H1 (cell line): ENCODE results near the gene PMF1. TPM values are rescaled to one million over a fixed set of nuclear protein-coding genes. Genes with fewer than 3 reads are reported as not detected.

Source experiments
- CTCF ChIA-PET: fragments of 300-600 bp; sonication (Branson Sonifier 250); formaldehyde crosslinking; loops from one replicate; lab custom pipeline; 2021; ENCODE audit not compliant: partially characterized antibody; lab: Charles Lee
- POLR2A ChIA-PET: fragments of 300-600 bp; sonication (Branson Sonifier 250); formaldehyde crosslinking; loops from one replicate; lab custom pipeline; 2021; ENCODE audit warnings: inconsistent platforms; ENCODE audit not compliant: partially characterized antibody; lab: Charles Lee
- DNase-seq, 2 experiments: peaks; one replicate each; pipeline versions ENCODE4 v3.0.0 to v3.0.0-alpha.2; 2010 to 2022; ENCODE audit warnings: low spot score in 2 of 2, low read depth in 1 of 2, mixed read lengths in 1 of 2
- FAIRE-seq: peaks from 2 replicates; lab custom pipeline; 2011; peaks lifted over from hg19 to GRCh38; lab: Jason Lieb, UNC
- H2AFZ ChIP-seq: 2 replicates; pipeline ENCODE4 v1.8.1; 2012; ENCODE audit warnings: low read length, inconsistent platforms
- H2AK5ac ChIP-seq: 2 replicates; pipeline ENCODE4 v1.6.1; 2013; ENCODE audit warnings: low read depth, low read length
- H2BK120ac ChIP-seq: replicated peaks from 2 replicates; pipeline ENCODE3; 2013; ENCODE audit warnings: low read depth, low read length, inconsistent platforms
- H2BK12ac ChIP-seq: 2 replicates; pipeline ENCODE4 v1.6.1; 2013; ENCODE audit warnings: low read depth, low read length
- H2BK15ac ChIP-seq: 2 replicates; pipeline ENCODE4 v1.6.1; 2013; ENCODE audit warnings: low read length
- H2BK20ac ChIP-seq: 2 replicates; pipeline ENCODE4 v1.6.1; 2013; ENCODE audit warnings: low read length
- H2BK5ac ChIP-seq: 2 replicates; pipeline ENCODE4 v1.6.1; 2013; ENCODE audit warnings: low read depth, low read length
- H3K14ac ChIP-seq: 2 replicates; pipeline ENCODE4 v1.6.1; 2013; ENCODE audit warnings: inconsistent platforms; ENCODE audit not compliant: insufficient read length
- H3K18ac ChIP-seq: 2 replicates; pipeline ENCODE4 v1.6.1; 2013; ENCODE audit warnings: low read length; ENCODE audit errors: extremely low read depth
- H3K23ac ChIP-seq: 2 replicates; pipeline ENCODE4 v1.6.1; 2013; ENCODE audit warnings: inconsistent platforms; ENCODE audit not compliant: insufficient read length
- H3K23me2 ChIP-seq: 2 replicates; pipeline ENCODE4 v1.6.1; 2013; ENCODE audit warnings: low read depth, low read length
- H3K27ac ChIP-seq: 2 replicates; pipeline ENCODE4 v1.6.1; 2011; ENCODE audit warnings: low read depth, low read length, inconsistent platforms
- H3K27me3 ChIP-seq, 4 experiments: replicated peaks in 1 of 4; 1 replicate in 1 of 4; 2 replicates in 3 of 4; pipeline versions ENCODE4 v1.6.1 to v1.8.1; 2011 to 2013; ENCODE audit warnings: low read length in 3 of 4, mild to moderate bottlenecking in 3 of 4, inconsistent platforms in 2 of 4, mixed read lengths in 2 of 4, moderate library complexity in 1 of 4; ENCODE audit not compliant: control insufficient read depth in 3 of 4, insufficient read depth in 3 of 4; ENCODE audit errors: extremely low read depth in 1 of 4
- H3K36me3 ChIP-seq, 4 experiments: 2 replicates each; pipeline versions ENCODE4 v1.6.1 to v1.8.1; 2011 to 2013; ENCODE audit warnings: mild to moderate bottlenecking in 4 of 4, low read length in 3 of 4, moderate library complexity in 2 of 4, control low read depth in 1 of 4, inconsistent platforms in 1 of 4; ENCODE audit not compliant: insufficient read depth in 4 of 4, control insufficient read depth in 2 of 4
- H3K4ac ChIP-seq: replicated peaks from 2 replicates; pipeline ENCODE3; 2013; ENCODE audit warnings: low read length, low read depth, mixed read lengths, inconsistent platforms; ENCODE audit not compliant: insufficient read length
- H3K4me1 ChIP-seq, 4 experiments: replicated peaks in 1 of 4; 1 replicate in 1 of 4; 2 replicates in 3 of 4; pipeline versions ENCODE4 v1.6.1 to v1.8.1; 2011 to 2013; ENCODE audit warnings: low read length in 3 of 4, inconsistent platforms in 2 of 4, mixed read lengths in 1 of 4; ENCODE audit not compliant: insufficient read depth in 4 of 4, control insufficient read depth in 3 of 4
- H3K4me2 ChIP-seq, 2 experiments: 2 replicates each; pipeline versions ENCODE4 v1.6.1 to v1.8.1; 2011 to 2013; ENCODE audit warnings: low read depth in 2 of 2, low read length in 2 of 2, control low read depth in 1 of 2, inconsistent platforms in 1 of 2, mild to moderate bottlenecking in 1 of 2; ENCODE audit not compliant: insufficient read depth in 1 of 2
- H3K4me3 ChIP-seq, 4 experiments: fragments of 200-600, 300-600 bp in 1 of 4; sonication (generic), shearing (Covaris generic), sonication (Bioruptor Twin) in 1 of 4; 2 replicates each; pipeline versions ENCODE4 v1.5.1 to v1.8.1; 2011 to 2016; ENCODE audit warnings: low read length in 4 of 4, low read depth in 3 of 4, control low read depth in 2 of 4, inconsistent platforms in 2 of 4, mild to moderate bottlenecking in 2 of 4, mixed read lengths in 1 of 4, moderate library complexity in 1 of 4; ENCODE audit not compliant: insufficient read depth in 2 of 4; ENCODE audit errors: extremely low read depth in 1 of 4
- H3K56ac ChIP-seq: replicated peaks from 2 replicates; pipeline ENCODE3; 2013; ENCODE audit warnings: low read depth, mild to moderate bottlenecking, mixed read lengths, low read length, inconsistent platforms; ENCODE audit not compliant: insufficient read length
- H3K79me1 ChIP-seq: 2 replicates; pipeline ENCODE4 v1.6.1; 2013; ENCODE audit warnings: low read depth, low read length, control low read depth
- H3K79me2 ChIP-seq, 2 experiments: 2 replicates each; pipeline versions ENCODE4 v1.6.1 to v1.8.1; 2012 to 2013; ENCODE audit warnings: low read length in 2 of 2, mild to moderate bottlenecking in 2 of 2, inconsistent platforms in 1 of 2; ENCODE audit not compliant: insufficient read depth in 2 of 2, control insufficient read depth in 1 of 2
- H3K9ac ChIP-seq, 4 experiments: replicated peaks in 1 of 4; 1 replicate in 1 of 4; 2 replicates in 3 of 4; pipeline versions ENCODE4 v1.6.1 to v1.8.1; 2011 to 2013; ENCODE audit warnings: low read depth in 3 of 4, low read length in 3 of 4, control low read depth in 2 of 4, mild to moderate bottlenecking in 2 of 4, moderate library complexity in 2 of 4, inconsistent platforms in 1 of 4; ENCODE audit errors: extremely low read depth in 1 of 4
- H3K9me3 ChIP-seq, 2 experiments: 2 replicates each; pipeline versions ENCODE4 v1.6.1 to v1.8.1; 2012 to 2013; ENCODE audit warnings: mild to moderate bottlenecking in 2 of 2, moderate library complexity in 2 of 2, control low read depth in 1 of 2, inconsistent platforms in 1 of 2, low read depth in 1 of 2, low read length in 1 of 2, mixed read lengths in 1 of 2; ENCODE audit not compliant: insufficient read depth in 2 of 2
- H4K20me1 ChIP-seq, 2 experiments: replicated peaks in 1 of 2; 2 replicates each; pipeline versions ENCODE3 to v1.8.1; 2011 to 2013; ENCODE audit warnings: inconsistent platforms in 2 of 2, low read length in 2 of 2, mild to moderate bottlenecking in 1 of 2; ENCODE audit not compliant: insufficient read depth in 2 of 2, control insufficient read depth in 1 of 2
- H4K5ac ChIP-seq: 2 replicates; pipeline ENCODE4 v1.6.1; 2013; ENCODE audit warnings: low read length, low read depth, mixed read lengths, inconsistent platforms; ENCODE audit not compliant: insufficient read length
- H4K8ac ChIP-seq: 2 replicates; pipeline ENCODE4 v1.8.0; 2013; ENCODE audit warnings: mild to moderate bottlenecking, moderate library complexity, low read length, inconsistent platforms; ENCODE audit not compliant: insufficient read depth; ENCODE audit errors: extremely low read depth
- H4K91ac ChIP-seq: replicated peaks from 2 replicates; pipeline ENCODE3; 2013; ENCODE audit warnings: low read length, mixed read lengths, inconsistent platforms; ENCODE audit not compliant: insufficient read length
- BACH1 ChIP-seq: IDR thresholded peaks from 2 replicates; pipeline ENCODE4 v1.6.1; 2012; ENCODE audit warnings: low read length, improper control_type of control experiment
- EGR1 ChIP-seq: IDR thresholded peaks from 2 replicates; pipeline ENCODE4 v1.6.1; 2011; ENCODE audit warnings: low read depth, low read length, borderline replicate concordance
- FOSL1 ChIP-seq: IDR thresholded peaks from 2 replicates; pipeline ENCODE4 v1.6.1; 2011; ENCODE audit warnings: mild to moderate bottlenecking, low read depth, low read length, moderate library complexity; ENCODE audit not compliant: insufficient read depth
- GABPA ChIP-seq: IDR thresholded peaks from 2 replicates; pipeline ENCODE4 v1.6.1; 2011; ENCODE audit warnings: mild to moderate bottlenecking, low read length, moderate library complexity, borderline replicate concordance; ENCODE audit not compliant: insufficient read depth
- HDAC6 ChIP-seq: IDR thresholded peaks from one replicate; pipeline ENCODE4 v1.7.1; 2012; ENCODE audit warnings: low read depth, mild to moderate bottlenecking, inconsistent platforms, low read length, moderate library complexity
- KDM4A ChIP-seq: IDR thresholded peaks from one replicate; pipeline ENCODE4 v1.7.1; 2012; ENCODE audit warnings: low read depth, mild to moderate bottlenecking, moderate library complexity, low read length, inconsistent platforms; ENCODE audit not compliant: severe bottlenecking
- MAFK ChIP-seq: IDR thresholded peaks from 2 replicates; pipeline ENCODE4 v1.6.1; 2012; ENCODE audit warnings: low read depth, mild to moderate bottlenecking, improper control_type of control experiment, low read length
- PHF8 ChIP-seq: fragments of 200-600 bp; sonication (generic); conservative IDR thresholded peaks from 2 replicates; pipeline ENCODE4 v1.7.1; 2012; ENCODE audit warnings: low read depth, mild to moderate bottlenecking, inconsistent platforms, low read length, moderate library complexity
- POLR2AphosphoS5 ChIP-seq: IDR thresholded peaks from 2 replicates; pipeline ENCODE4 v1.6.1; 2011; ENCODE audit warnings: low read depth, low read length
- RAD21 ChIP-seq, 2 experiments: IDR thresholded peaks in 1 of 2; conservative IDR thresholded peaks in 1 of 2; 2 replicates each; pipeline ENCODE4 v1.6.1; 2011; ENCODE audit warnings: low read depth in 2 of 2, low read length in 2 of 2, improper control_type of control experiment in 1 of 2, inconsistent platforms in 1 of 2, mild to moderate bottlenecking in 1 of 2, moderate library complexity in 1 of 2
- RFX5 ChIP-seq: IDR thresholded peaks from 2 replicates; pipeline ENCODE4 v1.6.1; 2011; ENCODE audit warnings: low read depth, low read length, improper control_type of control experiment, borderline replicate concordance
- TAF7 ChIP-seq: optimal IDR thresholded peaks from 2 replicates; pipeline ENCODE3; 2011; ENCODE audit warnings: low read depth, mild to moderate bottlenecking, inconsistent platforms, low read length, moderate library complexity, borderline replicate concordance
- YY1 ChIP-seq: IDR thresholded peaks from 2 replicates; pipeline ENCODE4 v1.6.1; 2011; ENCODE audit warnings: low read depth, mild to moderate bottlenecking, low read length
- WGBS, 2 experiments: shearing (Covaris generic) in 1 of 2; methylation state at CpG; one replicate each; pipeline versions ENCODE4 v1.1.6 to v1.1.7; 2013 to 2015; ENCODE audit warnings: low lambda C conversion rate in 2 of 2, mixed read lengths in 2 of 2, inconsistent platforms in 1 of 2, low coverage in 1 of 2, missing lambda C conversion rate in 1 of 2; ENCODE audit not compliant: insufficient replicate concordance in 2 of 2, insufficient coverage in 1 of 2, insufficient read length in 1 of 2; ENCODE audit errors: extremely low coverage in 1 of 2, missing lambda C conversion rate in 1 of 2; 5-methylcytosine and 5-hydroxymethylcytosine counted together
- polyA plus RNA-seq, 7 experiments: library from polyadenylated mRNA; depleted of rRNA in 3 of 7; stranded (reverse) in 5 of 7; unstranded in 2 of 7; fragments of >200 nt in 5 of 7; fragments of 200-250 nt in 2 of 7; gene quantifications; 1 replicate in 5 of 7; 2 replicates in 1 of 7; 4 replicates in 1 of 7; pipeline versions ENCODE4 v1.2.1 to v1.2.3, GENCODE V29; 2011 to 2013; ENCODE audit warnings: missing spikeins in 2 of 7, mixed read lengths in 2 of 7
- total RNA-seq: library from RNA; stranded (reverse); fragmentation: NEBNext Ultra II Directional; extraction: Animal tissue kit (Norgen Biotek cat#: 25700); gene quantifications from 2 replicates; pipeline ENCODE4 v1.2.1, GENCODE V29; 2021

PMF1 gene
- total and polyA plus RNA-seq, 2 of the 8 experiments (the other 6 are each of a cell fraction or from before 2014, with no cell fraction given) = 113 to 296 TPM

GRCh38 chr1:156193208-156193487 lies 19.7 kb upstream of the PMF1 start:
- peak overlapping the region; percentile 81 for H4K5ac ChIP-seq
- H3K4me2 ChIP-seq = peak overlapping the region; percentile 55 to 77
- peak overlapping the region; percentile 11; the same call in 1 of the 2 replicates for H2AK5ac ChIP-seq
- TF ChIP-seq GABPA (no peak), BACH1 (no peak), YY1 (no peak), POLR2AphosphoS5 (no peak), MAFK (no peak), TAF7 (no peak), KDM4A (no peak), RFX5 (no peak), EGR1 (no peak), HDAC6 (no peak), PHF8 (no peak), FOSL1 (no peak), RAD21 (IDR thresholded peaks at IDR 0.05 in 1 of 2, conservative IDR thresholded peaks at IDR 0.05 in 1 of 2; ENCODE audit: low read depth in 2 of 2, low read length in 2 of 2) (no peak)
- TF ChIP-seq, all 59 proteins: peak for 0
- Histone ChIP-seq H3K36me3 (peaks cover 0 to 8% (median 4%) of the 10 kb centered on the region in 4 experiments; a peak in 4 of 8 replicates), H4K20me1 (peaks cover 0 to 7% of the 10 kb centered on the region in 2 experiments), H3K79me1 (peaks cover 17% of the 10 kb centered on the region), H3K9me3 (peaks cover 8 to 11% of the 10 kb centered on the region in 2 experiments), H3K9ac (0 out of 7 replicates have a peak overlapping the region, but pooled peaks of 1 of the 4 experiments have one; percentile 0), H2BK15ac (no peak overlapping the region), H3K27me3 (no peaks in the 10 kb centered on the region), H3K27ac (peak overlapping the region; percentile 73; the same call in 1 of the 2 replicates), H3K23me2 (peaks cover 6% of the 10 kb centered on the region; the same call in 1 of the 2 replicates), H3K56ac (no peak overlapping the region), H3K4me1 (peaks cover 2 to 16% (median 4%) of the 10 kb centered on the region in 4 experiments; a peak in 5 of 7 replicates), H2AFZ (no peak overlapping the region), H2BK12ac (no peak overlapping the region; the same call in 1 of the 2 replicates), H2BK5ac (peak overlapping the region; percentile 90), H3K4ac (peak overlapping the region; percentile 36), H3K79me2 (peaks cover 16 to 37% of the 10 kb centered on the region in 2 experiments), H2BK120ac (peak overlapping the region; percentile 96), H4K91ac (peak overlapping the region; percentile 75), H4K8ac (no peak overlapping the region), H3K23ac (no peak overlapping the region), H3K18ac (no peak overlapping the region), H2BK20ac (no peak overlapping the region), H3K4me3 (peak overlapping the region in 2 of 4 experiments; percentile 17 to 96; a peak in 4 of 8 replicates), H3K14ac (no peak overlapping the region)
- DNase-seq (no peak), FAIRE-seq (no peak)
- POLR2A ChIA-PET = interaction anchor here (0.8 to 4.1 kb wide), 16 partner anchors 9 to 249 kb away, joined by 3 to 27 read pairs (median 4); partner anchors contain the start of gene PMF1
- CTCF ChIA-PET = interaction anchor here (1.1 to 5.1 kb wide), 8 partner anchors 18 to 96 kb away, joined by 3 to 27 read pairs (median 7); partner anchors contain the start of gene PMF1
- WGBS, 2 experiments = 83% methylated on average over 7 of the region's 7 CpGs; no CpG with 5 or more reads in 1 of the 2 experiments
